Fibroblast of villous mesenchyme (primary cell): ENCODE results near the gene POLDIP3. TPM values are rescaled to one million over a fixed set of nuclear protein-coding genes. Genes with fewer than 3 reads are reported as not detected.
"Not testable (repeated sequence)": the region's sequence is repeated elsewhere in the genome, so short reads cannot be mapped to it uniquely, and the experiment has no call there.

Source experiments
- DNase-seq: peaks from one replicate; pipeline ENCODE4 v3.0.0-alpha.2; 2010; ENCODE audit warnings: low read depth
- H3K4me3 ChIP-seq: 2 replicates; pipeline ENCODE4 v1.5.1; 2011; ENCODE audit warnings: low read depth, mild to moderate bottlenecking, low read length
- small RNA-seq: library from RNA; depleted of rRNA; stranded (forward); fragments of <200 nt; gene quantifications from one replicate; pipeline ENCODE3, GENCODE V24; 2012
- total RNA-seq: library from RNA; depleted of rRNA; stranded (reverse); fragments of >200 nt; gene quantifications from 2 replicates; pipeline ENCODE4 v1.2.3, GENCODE V29; 2012
- TF ChIP-seq, protein P1 (sequence below): IDR thresholded peaks from 2 replicates; pipeline ENCODE4 v1.5.1; 2012; ENCODE audit warnings: low read depth, mild to moderate bottlenecking, low read length; ENCODE audit not compliant: insufficient read depth

POLDIP3 gene
- total RNA-seq, 1 donor: 26.3 TPM

- peak; percentile 37 for DNase-seq
- H3K4me3 ChIP-seq: no peak overlapping the region
- TF ChIP-seq, protein P1, sequence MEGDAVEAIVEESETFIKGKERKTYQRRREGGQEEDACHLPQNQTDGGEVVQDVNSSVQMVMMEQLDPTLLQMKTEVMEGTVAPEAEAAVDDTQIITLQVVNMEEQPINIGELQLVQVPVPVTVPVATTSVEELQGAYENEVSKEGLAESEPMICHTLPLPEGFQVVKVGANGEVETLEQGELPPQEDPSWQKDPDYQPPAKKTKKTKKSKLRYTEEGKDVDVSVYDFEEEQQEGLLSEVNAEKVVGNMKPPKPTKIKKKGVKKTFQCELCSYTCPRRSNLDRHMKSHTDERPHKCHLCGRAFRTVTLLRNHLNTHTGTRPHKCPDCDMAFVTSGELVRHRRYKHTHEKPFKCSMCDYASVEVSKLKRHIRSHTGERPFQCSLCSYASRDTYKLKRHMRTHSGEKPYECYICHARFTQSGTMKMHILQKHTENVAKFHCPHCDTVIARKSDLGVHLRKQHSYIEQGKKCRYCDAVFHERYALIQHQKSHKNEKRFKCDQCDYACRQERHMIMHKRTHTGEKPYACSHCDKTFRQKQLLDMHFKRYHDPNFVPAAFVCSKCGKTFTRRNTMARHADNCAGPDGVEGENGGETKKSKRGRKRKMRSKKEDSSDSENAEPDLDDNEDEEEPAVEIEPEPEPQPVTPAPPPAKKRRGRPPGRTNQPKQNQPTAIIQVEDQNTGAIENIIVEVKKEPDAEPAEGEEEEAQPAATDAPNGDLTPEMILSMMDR: no peak
These were observed 70.0 kb downstream of the POLDIP3 start for GRCh38 chr22:42544686-42545085.

DNA sequence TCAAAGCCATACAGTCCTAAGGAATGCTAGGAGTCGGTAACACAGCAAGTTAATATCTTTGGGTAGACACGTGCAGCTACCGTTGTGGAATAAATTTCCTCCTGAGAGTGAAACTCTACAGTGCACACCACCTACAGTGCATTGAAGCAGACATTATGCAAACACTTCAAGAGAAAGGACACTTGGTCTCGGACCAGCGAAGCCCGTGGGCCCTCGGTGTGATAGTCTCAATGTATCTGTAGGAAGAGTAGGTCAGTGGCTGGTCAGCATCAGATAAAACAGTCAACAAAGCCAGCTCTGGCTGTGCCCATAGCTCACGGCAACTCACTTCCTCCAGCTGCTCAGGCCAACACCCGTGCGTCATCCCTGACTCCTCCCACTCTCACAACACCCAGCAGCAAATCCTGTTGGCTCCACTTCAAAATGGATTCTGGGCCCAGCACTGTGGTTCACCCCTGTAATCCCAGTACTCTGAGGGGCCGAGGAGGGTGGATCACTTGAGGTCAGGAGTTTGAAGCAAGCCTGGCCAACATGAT lies 75.4 kb downstream of the POLDIP3 start:
- DNase-seq: peak; percentile 89

DNA sequence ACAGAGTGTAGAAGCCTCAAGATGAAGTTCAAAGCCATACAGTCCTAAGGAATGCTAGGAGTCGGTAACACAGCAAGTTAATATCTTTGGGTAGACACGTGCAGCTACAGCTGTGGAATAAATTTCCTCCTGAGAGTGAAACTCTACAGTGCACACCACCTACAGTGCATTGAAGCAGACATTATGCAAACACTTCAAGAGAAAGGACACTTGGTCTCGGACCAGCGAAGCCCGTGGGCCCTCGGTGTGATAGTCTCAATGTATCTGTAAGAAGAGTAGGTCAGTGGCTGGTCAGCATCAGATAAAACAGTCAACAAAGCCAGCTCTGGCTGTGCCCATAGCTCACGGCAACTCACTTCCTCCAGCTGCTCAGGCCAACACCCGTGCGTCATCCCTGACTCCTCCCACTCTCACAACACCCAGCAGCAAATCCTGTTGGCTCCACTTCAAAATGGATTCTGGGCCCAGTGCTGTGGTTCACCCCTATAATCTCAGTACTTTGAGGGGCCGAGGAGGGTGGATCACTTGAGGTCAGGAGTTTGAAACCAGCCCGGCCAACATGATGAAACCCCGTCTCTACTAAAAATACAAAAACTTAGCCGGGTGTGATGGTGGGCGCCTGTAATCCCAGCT lies 77.4 kb downstream of the POLDIP3 start:
- not testable (repeated sequence) for H3K4me3 ChIP-seq
- DNase-seq: peak; percentile 85

More for the DNA sequence above, 75.4 kb downstream of the POLDIP3 start:
- not testable (repeated sequence) for H3K4me3 ChIP-seq

GRCh38 chr22:42536634-42537033 lies 78.0 kb downstream of the POLDIP3 start:
- DNase-seq, H3K4me3 ChIP-seq: not testable (repeated sequence)

DNA sequence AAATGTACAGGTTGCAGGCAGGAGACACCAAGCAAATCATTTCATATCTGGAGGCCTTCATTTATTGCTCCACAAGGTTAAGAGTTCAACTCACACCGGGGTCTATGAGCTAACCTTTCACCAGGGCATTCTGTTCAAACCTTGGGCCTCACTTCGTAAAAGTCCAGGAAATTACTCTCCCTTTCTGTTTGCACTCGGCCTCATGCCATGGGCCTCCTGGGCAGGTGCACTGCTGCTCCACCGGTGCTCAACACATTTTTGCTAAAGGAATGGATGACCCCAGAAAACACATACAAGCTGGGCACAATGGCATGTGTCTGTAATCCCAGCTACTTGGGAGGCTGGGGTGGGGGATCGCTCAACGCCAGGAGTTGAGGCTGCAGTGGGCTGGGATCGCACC lies 78.5 kb downstream of the POLDIP3 start:
- TF ChIP-seq, protein P1: no peak
- no peak overlapping the region for H3K4me3 ChIP-seq
- no peak for DNase-seq

DNA sequence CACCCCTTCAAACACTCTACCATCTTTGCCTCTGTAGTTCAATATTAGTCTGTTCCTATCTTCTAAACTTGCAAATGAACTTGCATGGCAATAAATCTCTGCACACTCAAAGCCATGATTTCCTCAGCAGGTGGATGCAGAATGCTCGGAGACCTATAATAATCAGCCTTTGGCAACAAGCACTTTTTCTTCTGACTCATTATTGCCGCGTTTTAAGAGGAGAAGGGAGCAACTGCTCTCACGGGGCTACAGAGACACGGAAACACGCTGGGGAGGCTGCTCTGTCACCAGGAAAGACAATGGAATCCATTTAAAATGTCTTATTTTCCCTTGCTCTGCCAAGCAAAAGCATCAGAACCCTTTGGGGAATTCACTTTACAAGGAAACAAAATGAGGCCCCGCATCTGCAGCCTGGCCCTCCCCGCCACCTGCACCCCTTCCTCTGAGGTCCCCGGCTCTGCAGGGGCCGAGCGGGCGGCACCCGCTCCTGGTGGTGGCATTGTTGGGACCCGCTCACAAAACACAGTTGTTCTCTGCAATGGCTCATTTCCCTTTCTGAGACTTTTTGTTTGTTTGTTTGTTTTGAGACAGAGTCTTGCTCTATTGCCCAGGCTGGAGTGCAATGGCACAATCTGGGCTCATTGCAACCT lies 79.5 kb downstream of the POLDIP3 start:
- DNase-seq, H3K4me3 ChIP-seq: not testable (repeated sequence)

Small RNA genes lying within 50 kb of the gene (small RNA-seq; reads per million reads assigned to genes)
- gene RN7SKP80 (not detected), gene RNU6-513P (not detected)

Other genes with a start within 250 kb of the POLDIP3 start
- gene NFAM1, start 182.5 kb downstream of the POLDIP3 start, total RNA-seq: not detected in 2 replicates
- gene RRP7A, start 95.1 kb downstream of the POLDIP3 start, total RNA-seq: 24.5 and 29.8 TPM in 2 replicates
- gene SERHL2, start 60.9 kb downstream of the POLDIP3 start, total RNA-seq: 2.2 and 2.3 TPM in 2 replicates
- 0.43 and 0.64 TPM in 2 replicates for gene ATP5MGL, start 25.7 kb upstream of the POLDIP3 start, total RNA-seq
- gene CYB5R3, start 34.5 kb upstream of the POLDIP3 start, total RNA-seq: 57.9 and 67.0 TPM in 2 replicates
- 9.0 and 11.2 TPM in 2 replicates for gene A4GALT, start 106.0 kb upstream of the POLDIP3 start, total RNA-seq
- 69.6 and 98.9 TPM in 2 replicates for gene ARFGAP3, start 242.4 kb upstream of the POLDIP3 start, total RNA-seq